ENCODE results near the gene MS4A6A.

Gene MS4A6A

GRCh38 chr11:60127311-60127811, 55.5 kb downstream of the MS4A6A start:
- no peak for DNase-seq

GRCh38 chr11:60125956-60126585, 56.8 kb downstream of the MS4A6A start:
- DNase-seq = no peak

- DNase-seq = no peak
Observed at GRCh38 chr11:60124802-60125432, 58.0 kb downstream of the MS4A6A start.

All from activated T-cell treated with anti-CD3 and anti-CD28 coated beads for 4 hours (primary cell).